D721Med (cell line): ENCODE measurements around the gene EEF1AKMT1.

Experiments
- DNase-seq: peaks from one replicate; pipeline ENCODE4 v3.0.0; 2011; ENCODE audit warnings: low spot score; ENCODE audit not compliant: insufficient read length
- FAIRE-seq: peaks from 2 replicates; lab custom pipeline; 2011; peaks lifted over from hg19 to GRCh38; lab: Jason Lieb, UNC
- CTCF ChIP-seq: IDR thresholded peaks from 2 replicates; pipeline ENCODE4 v1.5.1; 2012; ENCODE audit warnings: mild to moderate bottlenecking, control low read depth; ENCODE audit not compliant: insufficient read depth; ENCODE audit errors: missing control alignments

Gene EEF1AKMT1

DNA sequence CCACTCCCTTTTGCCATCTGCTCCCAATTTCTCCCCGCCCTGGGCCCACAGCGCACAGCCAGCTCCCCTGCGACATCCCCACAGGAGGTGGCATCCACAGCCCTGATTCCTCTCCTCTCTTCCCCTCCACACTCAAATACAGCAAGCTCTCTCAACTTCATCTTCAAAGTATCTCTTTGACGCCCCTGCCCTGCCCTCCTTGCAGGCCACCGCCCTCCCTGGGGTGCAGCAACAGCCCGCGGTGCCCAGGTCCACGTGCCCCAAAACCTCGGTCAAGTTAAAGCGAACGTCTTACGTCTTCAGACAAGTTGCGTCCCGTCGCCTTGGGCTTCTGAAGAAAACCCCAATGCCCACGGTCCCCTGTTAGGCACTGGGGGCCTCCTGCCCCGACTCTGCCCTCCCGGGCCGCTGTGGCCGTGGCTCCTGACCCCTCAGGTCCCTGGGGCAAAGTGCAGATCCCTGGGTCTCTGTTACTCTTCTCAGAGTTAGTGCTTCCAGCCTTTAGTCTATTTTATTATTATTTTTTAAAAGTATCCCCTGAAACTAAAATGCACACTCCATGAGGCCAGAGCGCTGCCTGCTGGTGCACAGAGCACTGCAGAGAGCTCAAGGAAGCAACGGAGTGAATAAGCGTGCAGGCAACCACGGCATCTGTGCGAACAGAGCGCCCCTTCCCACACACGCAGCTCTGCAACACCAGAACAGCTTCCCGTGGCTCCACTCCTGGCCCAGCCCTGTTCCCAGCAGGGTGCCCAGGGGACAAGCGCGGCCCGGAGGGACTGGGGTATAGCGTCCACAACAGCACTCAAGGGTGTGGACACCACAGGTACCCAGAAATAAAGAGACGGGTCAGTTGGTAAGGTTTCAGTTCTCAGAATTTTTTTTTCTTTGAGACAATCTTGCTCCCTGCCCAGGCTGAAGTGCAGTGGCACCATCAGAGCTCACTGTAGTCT lies 43.9 kb downstream of the EEF1AKMT1 start:
- FAIRE-seq (no peak), DNase-seq (no peak)
- TF ChIP-seq CTCF, result no peak

GRCh38 chr13:20728579-20729311 lies 45.0 kb downstream of the EEF1AKMT1 start:
- no peak for DNase-seq
- TF ChIP-seq CTCF, result no peak
- FAIRE-seq, result no peak

- DNase-seq (no peak), FAIRE-seq (no peak)
- no peak for TF ChIP-seq CTCF
Observed at GRCh38 chr13:20727856-20728255, 45.9 kb downstream of the EEF1AKMT1 start.

- no peak for TF ChIP-seq CTCF
- DNase-seq (no peak), FAIRE-seq (no peak)
Observed at GRCh38 chr13:20721454-20722357, 52.1 kb downstream of the EEF1AKMT1 start.

DNA sequence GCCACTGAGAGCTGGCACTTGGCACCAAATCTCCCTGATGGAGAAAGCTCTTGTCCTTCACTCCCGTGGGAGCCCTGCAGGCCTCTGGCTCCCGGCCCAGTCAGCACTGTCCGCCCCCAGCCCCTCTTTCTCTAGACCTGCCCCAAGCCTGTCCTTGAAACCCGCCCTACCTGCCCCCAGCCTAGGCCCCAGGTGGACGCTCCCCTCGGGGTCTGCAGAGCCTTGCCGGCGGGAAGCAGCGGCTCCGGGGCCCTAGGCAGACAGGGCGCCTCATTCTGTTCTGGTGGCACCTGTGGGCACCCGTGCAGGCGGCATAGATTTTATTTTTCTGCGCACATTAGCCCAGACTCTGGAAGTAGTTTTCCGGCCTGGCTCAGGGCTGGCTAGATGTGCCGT lies 52.7 kb downstream of the EEF1AKMT1 start:
- no peak for DNase-seq
- no peak for FAIRE-seq
- no peak for TF ChIP-seq CTCF

- FAIRE-seq (no peak), DNase-seq (no peak)
- no peak for TF ChIP-seq CTCF
Observed at GRCh38 chr13:20720499-20720898, 53.3 kb downstream of the EEF1AKMT1 start.
